ENCODE measurements around the gene IFT80.
A peak's percentile ranks its signal among the peaks of the same experiment; 100 is the strongest.

The IFT80 gene

GRCh38 chr3:160287666-160288065 lies 111.4 kb downstream of the IFT80 start:
- no peak for TF ChIP-seq CTCF (conservative IDR thresholded peaks at IDR 0.05)

GRCh38 chr3:160286231-160286630 lies 112.8 kb downstream of the IFT80 start:
- H3K27ac ChIP-seq, result no peak overlapping the region
- no peak for TF ChIP-seq CTCF (conservative IDR thresholded peaks at IDR 0.05)

More at GRCh38 chr3:160287666-160288065, 111.4 kb downstream of the IFT80 start:
- H3K27ac ChIP-seq, result no peak overlapping the region

GRCh38 chr3:160280836-160281235 lies 118.2 kb downstream of the IFT80 start:
- no peak overlapping the region for H3K27ac ChIP-seq
- TF ChIP-seq CTCF (conservative IDR thresholded peaks at IDR 0.05), result no peak

GRCh38 chr3:160279657-160280056 lies 119.4 kb downstream of the IFT80 start:
- TF ChIP-seq CTCF (conservative IDR thresholded peaks at IDR 0.05), result no peak
- no peak overlapping the region for H3K27ac ChIP-seq

- no peak for TF ChIP-seq CTCF (conservative IDR thresholded peaks at IDR 0.05)
- no peak overlapping the region for H3K27ac ChIP-seq
Measured at GRCh38 chr3:160278210-160278609, 120.8 kb downstream of the IFT80 start.

GRCh38 chr3:160265088-160265487 lies 133.9 kb downstream of the IFT80 start:
- peak overlapping the region; percentile 54 for H3K27ac ChIP-seq
- TF ChIP-seq CTCF (conservative IDR thresholded peaks at IDR 0.05), result no peak

GRCh38 chr3:160260587-160261270 lies 138.3 kb downstream of the IFT80 start:
- H3K27ac ChIP-seq, result no peak overlapping the region
- no peak for TF ChIP-seq CTCF (conservative IDR thresholded peaks at IDR 0.05)

Data from VCaP (cell line).